PFSK-1 (cell line): ENCODE results near the gene MDM1.

Experiments used
- FOXP2 ChIP-seq: optimal IDR thresholded peaks from 2 replicates; pipeline ENCODE3; 2011; ENCODE audit warnings: borderline replicate concordance, control low read depth, inconsistent platforms; ENCODE audit not compliant: insufficient read depth; ENCODE audit errors: extremely low read length, extremely low read depth
- POLR2AphosphoS5 ChIP-seq: IDR thresholded peaks from 2 replicates; pipeline ENCODE4 v1.6.1; 2012; ENCODE audit warnings: low read depth, mild to moderate bottlenecking, control low read depth, low read length, moderate library complexity
- SIN3A ChIP-seq: IDR thresholded peaks from 2 replicates; pipeline ENCODE4 v1.6.1; 2012; ENCODE audit warnings: mild to moderate bottlenecking, low read length, moderate library complexity, borderline replicate concordance; ENCODE audit not compliant: insufficient read depth
- TAF1 ChIP-seq: IDR thresholded peaks from 2 replicates; pipeline ENCODE4 v1.6.1; 2012; ENCODE audit warnings: low read length, control low read depth, borderline replicate concordance; ENCODE audit not compliant: insufficient read depth
- TF ChIP-seq, protein P1 (sequence below), 2 experiments: IDR thresholded peaks; 2 replicates each; pipeline versions ENCODE4 v1.6.1 to v1.8.0; 2011 to 2012; ENCODE audit warnings: low read depth in 2 of 2, low read length in 2 of 2, control low read depth in 1 of 2, inconsistent platforms in 1 of 2, mild to moderate bottlenecking in 1 of 2, moderate library complexity in 1 of 2; ENCODE audit not compliant: insufficient read depth in 1 of 2

The MDM1 gene

DNA sequence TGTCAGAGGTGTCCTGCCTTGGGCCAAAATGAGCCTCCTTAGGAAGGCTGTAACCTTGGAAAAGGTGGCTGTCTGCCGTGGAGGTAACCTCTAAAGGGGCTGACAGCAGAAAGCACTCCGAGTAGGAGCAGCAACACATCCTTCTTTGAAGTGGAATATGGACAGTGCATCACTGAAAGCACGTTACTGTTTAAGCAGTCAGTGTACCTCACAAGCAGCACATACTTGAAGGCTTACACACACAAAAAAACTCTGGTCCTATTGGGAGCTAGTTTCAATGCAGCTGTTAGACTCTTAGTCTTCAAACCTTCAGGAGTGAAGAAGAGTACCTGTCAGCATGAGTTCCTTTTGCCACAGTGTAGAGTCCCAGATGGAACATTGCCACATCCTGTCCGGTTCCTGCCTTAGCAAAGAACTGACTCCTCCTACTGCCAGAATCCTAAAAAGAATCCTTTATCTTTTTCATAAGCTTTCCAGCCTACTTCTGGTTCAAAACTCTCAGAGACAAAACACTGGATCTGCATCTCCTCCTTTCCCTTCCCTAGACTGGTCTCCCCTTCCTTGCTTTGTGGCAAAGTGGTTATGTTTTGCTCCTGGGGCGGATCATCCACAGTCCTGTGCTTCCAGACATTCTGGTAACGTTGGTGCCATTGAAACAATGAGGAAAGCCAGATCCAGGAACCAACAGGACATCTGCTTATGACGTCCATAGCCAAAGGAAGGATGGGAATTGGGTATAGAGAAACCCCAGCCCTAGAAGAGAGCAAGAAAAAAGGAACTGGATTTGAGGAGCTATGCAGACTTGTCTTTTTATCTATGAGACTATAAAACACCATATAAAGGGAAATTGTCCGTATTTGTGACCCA, 8.5 kb upstream of the MDM1 start:
- TF ChIP-seq, protein P1, sequence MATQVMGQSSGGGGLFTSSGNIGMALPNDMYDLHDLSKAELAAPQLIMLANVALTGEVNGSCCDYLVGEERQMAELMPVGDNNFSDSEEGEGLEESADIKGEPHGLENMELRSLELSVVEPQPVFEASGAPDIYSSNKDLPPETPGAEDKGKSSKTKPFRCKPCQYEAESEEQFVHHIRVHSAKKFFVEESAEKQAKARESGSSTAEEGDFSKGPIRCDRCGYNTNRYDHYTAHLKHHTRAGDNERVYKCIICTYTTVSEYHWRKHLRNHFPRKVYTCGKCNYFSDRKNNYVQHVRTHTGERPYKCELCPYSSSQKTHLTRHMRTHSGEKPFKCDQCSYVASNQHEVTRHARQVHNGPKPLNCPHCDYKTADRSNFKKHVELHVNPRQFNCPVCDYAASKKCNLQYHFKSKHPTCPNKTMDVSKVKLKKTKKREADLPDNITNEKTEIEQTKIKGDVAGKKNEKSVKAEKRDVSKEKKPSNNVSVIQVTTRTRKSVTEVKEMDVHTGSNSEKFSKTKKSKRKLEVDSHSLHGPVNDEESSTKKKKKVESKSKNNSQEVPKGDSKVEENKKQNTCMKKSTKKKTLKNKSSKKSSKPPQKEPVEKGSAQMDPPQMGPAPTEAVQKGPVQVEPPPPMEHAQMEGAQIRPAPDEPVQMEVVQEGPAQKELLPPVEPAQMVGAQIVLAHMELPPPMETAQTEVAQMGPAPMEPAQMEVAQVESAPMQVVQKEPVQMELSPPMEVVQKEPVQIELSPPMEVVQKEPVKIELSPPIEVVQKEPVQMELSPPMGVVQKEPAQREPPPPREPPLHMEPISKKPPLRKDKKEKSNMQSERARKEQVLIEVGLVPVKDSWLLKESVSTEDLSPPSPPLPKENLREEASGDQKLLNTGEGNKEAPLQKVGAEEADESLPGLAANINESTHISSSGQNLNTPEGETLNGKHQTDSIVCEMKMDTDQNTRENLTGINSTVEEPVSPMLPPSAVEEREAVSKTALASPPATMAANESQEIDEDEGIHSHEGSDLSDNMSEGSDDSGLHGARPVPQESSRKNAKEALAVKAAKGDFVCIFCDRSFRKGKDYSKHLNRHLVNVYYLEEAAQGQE (IDR thresholded peaks at IDR 0.05; ENCODE audit: insufficient read depth in 1 of 2, low read depth in 2 of 2, low read length in 2 of 2), result no peak
- TF ChIP-seq TAF1, result no peak
- no peak for TF ChIP-seq POLR2AphosphoS5
- no peak for TF ChIP-seq SIN3A
- TF ChIP-seq FOXP2, result no peak

DNA sequence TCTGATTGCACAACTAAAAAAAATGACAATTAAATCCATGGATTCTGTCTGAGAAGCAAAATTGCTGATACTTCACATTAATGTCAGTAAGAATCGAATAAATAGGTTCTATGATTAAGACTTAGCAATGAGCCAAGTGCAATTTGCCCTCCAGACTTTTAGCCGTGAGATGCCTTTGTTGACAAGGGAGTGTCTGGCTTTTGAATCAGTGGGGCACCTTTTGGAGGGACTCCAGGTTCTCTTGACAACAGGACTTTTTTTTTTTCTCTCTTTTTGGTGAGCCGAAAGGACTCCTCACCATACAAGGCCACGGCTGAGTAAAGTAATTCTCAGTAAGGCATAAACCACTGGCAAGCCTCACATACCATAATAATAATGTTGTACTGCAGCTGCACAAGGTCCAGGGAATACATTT, 4.7 kb upstream of the MDM1 start:
- no peak for TF ChIP-seq POLR2AphosphoS5
- TF ChIP-seq FOXP2, result no peak
- TF ChIP-seq TAF1, result no peak
- TF ChIP-seq, protein P1 (IDR thresholded peaks at IDR 0.05; ENCODE audit: insufficient read depth in 1 of 2, low read depth in 2 of 2, low read length in 2 of 2), result no peak
- TF ChIP-seq SIN3A, result no peak

DNA sequence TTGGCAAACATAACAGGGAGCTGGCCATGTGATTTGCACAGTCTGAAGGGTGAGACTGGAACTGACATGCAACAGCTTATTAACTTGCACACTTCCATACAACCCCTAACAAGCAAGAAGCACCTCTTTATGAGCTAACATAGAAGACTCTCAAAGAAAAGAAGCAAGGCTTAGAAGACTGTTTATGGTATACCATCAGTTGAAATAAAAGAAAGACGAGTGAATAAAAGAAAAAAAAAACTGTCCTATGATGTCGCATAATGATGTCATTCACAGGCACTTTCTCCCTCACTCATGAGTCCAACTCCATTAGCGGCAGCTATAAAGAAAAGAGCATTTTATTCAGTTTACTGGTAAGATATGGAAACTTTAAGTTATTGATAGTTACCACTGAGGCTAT, 3.3 kb upstream of the MDM1 start:
- TF ChIP-seq FOXP2, result no peak
- TF ChIP-seq SIN3A, result no peak
- TF ChIP-seq TAF1, result no peak
- TF ChIP-seq POLR2AphosphoS5, result no peak
- TF ChIP-seq, protein P1 (IDR thresholded peaks at IDR 0.05; ENCODE audit: insufficient read depth in 1 of 2, low read depth in 2 of 2, low read length in 2 of 2), result no peak

DNA sequence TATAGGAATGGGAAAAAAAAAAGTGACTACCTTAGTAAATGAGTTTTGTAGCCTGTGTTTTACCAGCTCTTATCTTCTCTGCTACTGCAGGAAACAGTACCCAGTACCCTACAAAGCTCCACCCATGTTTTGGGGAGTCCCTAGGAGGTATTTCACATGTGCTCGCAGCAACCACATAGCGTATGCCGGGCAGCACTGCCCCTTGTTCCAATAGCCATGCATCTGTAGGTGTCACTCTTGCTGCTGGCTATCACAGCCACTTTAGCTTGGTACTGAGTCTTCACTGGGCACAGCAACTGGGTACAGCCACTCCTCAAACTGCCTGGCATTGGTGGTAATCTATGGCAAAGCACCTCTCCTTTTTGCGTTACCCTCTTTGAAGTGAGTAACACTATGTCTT, 2.0 kb upstream of the MDM1 start:
- TF ChIP-seq TAF1 (no peak), SIN3A (no peak), POLR2AphosphoS5 (no peak), FOXP2 (no peak)
- TF ChIP-seq, protein P1 (IDR thresholded peaks at IDR 0.05; ENCODE audit: insufficient read depth in 1 of 2, low read depth in 2 of 2, low read length in 2 of 2), result no peak
